ENCODE data around the gene SHC3. TPM values are rescaled to one million over a fixed set of nuclear protein-coding genes. Genes with fewer than 3 reads are reported as not detected.

The SHC3 gene
- total and polyA plus RNA-seq, 2 donors (not counting 3 experiments of a cell fraction or from before 2014, with no cell fraction given), result 1.0 to 2.0 TPM

GRCh38 chr9:89060790-89061189 is 117.8 kb downstream of the SHC3 start:
- DNase-seq (ENCODE audit: low read depth, low spot score) (no peak), FAIRE-seq (no peak)
- Histone ChIP-seq H3K79me2 (ENCODE audit: control insufficient read depth, insufficient read depth, low read length) (no peaks in the 10 kb centered on the region), H2AFZ (ENCODE audit: low read depth, low read length) (no peak overlapping the region), H3K4me3 (replicated peaks in 1 of 3; ENCODE audit: insufficient read depth in 1 of 3, low read depth in 1 of 3, low read length in 3 of 3) (no peak overlapping the region), H4K20me1 (replicated peaks; ENCODE audit: control insufficient read depth, extremely low read depth, insufficient read depth, low read length) (no peaks in the 10 kb centered on the region), H3K27ac (ENCODE audit: insufficient read depth, low read depth, low read length) (no peak overlapping the region), H3K9ac (replicated peaks; ENCODE audit: extremely low read depth, insufficient read depth, low read length) (no peak overlapping the region), H3K9me3 (replicated peaks; ENCODE audit: control insufficient read depth, insufficient read depth, low read length) (no peaks in the 10 kb centered on the region), H3K27me3 (ENCODE audit: control insufficient read depth in 2 of 2, insufficient read depth in 2 of 2, low read length in 2 of 2) (no peaks in the 10 kb centered on the region), H3K9me1 (replicated peaks; ENCODE audit: control insufficient read depth, extremely low read depth, insufficient read depth, low read length) (no peaks in the 10 kb centered on the region), H3K4me1 (ENCODE audit: control insufficient read depth, extremely low read depth, insufficient read depth, low read length) (no peaks in the 10 kb centered on the region), H3K36me3 (ENCODE audit: control insufficient read depth in 2 of 2, extremely low read depth in 1 of 2, insufficient read depth in 2 of 2, low read length in 2 of 2) (no peaks in the 10 kb centered on the region), H3K4me2 (ENCODE audit: insufficient read depth, low read length) (no peak overlapping the region)
- ChIA-PET POLR2A (no interaction called here), CTCF (no interaction called here)
- intact Hi-C loops (cut with micrococcal nuclease) (no loop called here), dilution Hi-C loops (cut with MboI; ENCODE audit: extremely low pct_ligation_motif_present, low sequenced_read_pairs) (no loop called here)
- no TSS peak for BruUV-seq (replicated peaks)
- TF ChIP-seq MYC (IDR thresholded peaks at IDR 0.05; ENCODE audit: low read depth, low read length) (no peak), EZH2 (IDR thresholded peaks at IDR 0.05; ENCODE audit: borderline replicate concordance, low read depth, low read length, severe bottlenecking) (no peak), FOS (IDR thresholded peaks at IDR 0.05; ENCODE audit: borderline replicate concordance, insufficient read depth, low read length) (no peak), POLR2AphosphoS5 (IDR thresholded peaks at IDR 0.05; ENCODE audit: insufficient read depth, low read depth, low read length) (no peak), GATA2 (IDR thresholded peaks at IDR 0.05; ENCODE audit: insufficient read depth, insufficient read length, low read depth, low read length) (no peak), CTCF (IDR thresholded peaks at IDR 0.05; ENCODE audit: extremely low read depth in 1 of 2, insufficient read depth in 1 of 2, low read depth in 1 of 2, low read length in 2 of 2) (no peak), JUN (IDR thresholded peaks at IDR 0.05; ENCODE audit: borderline replicate concordance, insufficient read depth, insufficient read length, low read depth) (no peak), MAX (IDR thresholded peaks at IDR 0.05; ENCODE audit: insufficient read depth, insufficient read length) (no peak), POLR2A (IDR thresholded peaks at IDR 0.05; ENCODE audit: low read depth, low read length) (no peak)
